Activated B cell treated with CpG ODN at 0.5 μM for 24 hours (primary cell): ENCODE measurements around the gene DGCR2. TPM values are rescaled to one million over a fixed set of nuclear protein-coding genes. Genes with fewer than 3 reads are reported as not detected.

ENCODE experiments used
- ATAC-seq: fragments of 200-7000 bp; cut with Tn5 transposase; one replicate; pipeline ENCODE4 v1.10.0; 2021; ENCODE audit warnings: low read depth, mild to moderate bottlenecking, moderate library complexity
- CTCF ChIA-PET: fragments of 350-600 bp; sonication (Branson Sonifier 250); formaldehyde crosslinking; loops from one replicate; lab custom pipeline; 2021; ENCODE audit warnings: antibody characterized with exemption; lab: Charles Lee
- POLR2A ChIA-PET: fragments of 350-600 bp; sonication (Branson Sonifier 250); formaldehyde crosslinking; loops from one replicate; lab custom pipeline; 2021; ENCODE audit warnings: antibody characterized with exemption; lab: Charles Lee
- DNase-seq: peaks from one replicate; pipeline ENCODE4 v3.0.0; 2022
- H3K27ac Mint-ChIP-seq: one replicate; pipeline ENCODE4 v1.8.0; 2020; ENCODE audit warnings: mixed read lengths
- H3K27me3 Mint-ChIP-seq: one replicate; pipeline ENCODE4 v1.8.0; 2021; ENCODE audit warnings: mixed read lengths
- H3K36me3 Mint-ChIP-seq: one replicate; pipeline ENCODE4 v1.8.0; 2021; ENCODE audit warnings: low read depth, mixed read lengths
- H3K4me1 Mint-ChIP-seq: one replicate; pipeline ENCODE4 v1.8.0; 2021; ENCODE audit warnings: mixed read lengths
- H3K4me3 Mint-ChIP-seq: one replicate; pipeline ENCODE4 v1.8.0; 2020; ENCODE audit warnings: mild to moderate bottlenecking, mixed read lengths
- H3K9me3 Mint-ChIP-seq: one replicate; pipeline ENCODE4 v1.8.0; 2020; ENCODE audit warnings: mixed read lengths
- intact Hi-C: fragments of 100-400 bp; cut with micrococcal nuclease; formaldehyde crosslinking; loops from one replicate; pipeline ENCODE4 v1.15.1; 2024
- total RNA-seq: library from RNA; stranded (reverse); gene quantifications from 2 replicates; pipeline ENCODE4 v1.2.3, GENCODE V29; 2022
- TF ChIP-seq, protein P1 (sequence below): fragments of 200-600 bp; IDR thresholded peaks from one replicate; pipeline ENCODE4 v1.8.0; 2022; ENCODE audit warnings: antibody characterized with exemption, mild to moderate bottlenecking

The DGCR2 gene
- total RNA-seq, 1 donor from 2014 or later = 33.2 TPM

GRCh38 chr22:19143212-19143611 is 21.0 kb upstream of the DGCR2 start:
- peaks cover 11% of the 10 kb centered on the region for H3K27me3 Mint-ChIP-seq
- DNase-seq (no peak), ATAC-seq (no peak)
- H3K27ac Mint-ChIP-seq = no peak overlapping the region
- ChIA-PET CTCF (interaction anchor here (1.4 to 5.0 kb wide), 3 partner anchors 17 to 490 kb away, joined by 3 to 46 read pairs (median 14); no protein-coding TSS in a partner anchor), POLR2A (interaction anchor here (2.1 to 2.2 kb wide), 2 partner anchors 21 to 336 kb away, joined by 17 to 23 read pairs; partner anchors contain the start of genes CDC45, DGCR2 and UFD1)
- no peaks in the 10 kb centered on the region for H3K9me3 Mint-ChIP-seq
- TF ChIP-seq, protein P1, sequence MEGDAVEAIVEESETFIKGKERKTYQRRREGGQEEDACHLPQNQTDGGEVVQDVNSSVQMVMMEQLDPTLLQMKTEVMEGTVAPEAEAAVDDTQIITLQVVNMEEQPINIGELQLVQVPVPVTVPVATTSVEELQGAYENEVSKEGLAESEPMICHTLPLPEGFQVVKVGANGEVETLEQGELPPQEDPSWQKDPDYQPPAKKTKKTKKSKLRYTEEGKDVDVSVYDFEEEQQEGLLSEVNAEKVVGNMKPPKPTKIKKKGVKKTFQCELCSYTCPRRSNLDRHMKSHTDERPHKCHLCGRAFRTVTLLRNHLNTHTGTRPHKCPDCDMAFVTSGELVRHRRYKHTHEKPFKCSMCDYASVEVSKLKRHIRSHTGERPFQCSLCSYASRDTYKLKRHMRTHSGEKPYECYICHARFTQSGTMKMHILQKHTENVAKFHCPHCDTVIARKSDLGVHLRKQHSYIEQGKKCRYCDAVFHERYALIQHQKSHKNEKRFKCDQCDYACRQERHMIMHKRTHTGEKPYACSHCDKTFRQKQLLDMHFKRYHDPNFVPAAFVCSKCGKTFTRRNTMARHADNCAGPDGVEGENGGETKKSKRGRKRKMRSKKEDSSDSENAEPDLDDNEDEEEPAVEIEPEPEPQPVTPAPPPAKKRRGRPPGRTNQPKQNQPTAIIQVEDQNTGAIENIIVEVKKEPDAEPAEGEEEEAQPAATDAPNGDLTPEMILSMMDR = no peak
- intact Hi-C loops = loop anchor here (10.0 kb wide), 1 partner anchor 152 kb away; the partner anchor contains the start of gene CLTCL1
- H3K36me3 Mint-ChIP-seq = peaks cover 50% of the 10 kb centered on the region
- H3K4me3 Mint-ChIP-seq = peak overlapping the region; percentile 100
- H3K4me1 Mint-ChIP-seq = peaks cover 20% of the 10 kb centered on the region

DNA sequence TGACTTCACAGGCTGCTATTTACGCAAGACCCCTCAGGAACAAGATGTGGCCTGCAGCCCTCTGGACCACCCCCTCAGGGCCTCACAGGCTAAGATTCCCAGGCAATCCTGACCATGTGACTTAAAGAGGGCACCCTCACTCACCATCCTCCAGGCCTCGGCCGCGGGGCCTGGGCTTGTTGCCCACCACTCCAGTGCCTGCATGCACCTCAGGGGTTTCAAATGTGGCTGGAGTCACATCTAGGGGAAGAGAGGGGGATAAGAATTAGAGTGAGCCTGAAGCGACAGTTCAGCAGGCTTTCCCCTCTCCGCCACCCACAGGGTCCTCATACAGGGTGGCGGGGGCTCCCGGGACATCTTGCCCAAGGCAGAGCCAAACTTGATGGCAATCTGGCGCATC is 20.2 kb upstream of the DGCR2 start:
- H3K9me3 Mint-ChIP-seq = no peaks in the 10 kb centered on the region
- H3K4me1 Mint-ChIP-seq = peaks cover 20% of the 10 kb centered on the region
- intact Hi-C loops = loop anchor here (10.0 kb wide), 1 partner anchor 152 kb away; the partner anchor contains the start of gene CLTCL1
- no peak overlapping the region for H3K27ac Mint-ChIP-seq
- TF ChIP-seq, protein P1 = no peak
- H3K36me3 Mint-ChIP-seq = peaks cover 55% of the 10 kb centered on the region
- peaks cover 5% of the 10 kb centered on the region for H3K27me3 Mint-ChIP-seq
- ATAC-seq = no peak
- no peak for DNase-seq
- H3K4me3 Mint-ChIP-seq = peak overlapping the region; percentile 38
- ChIA-PET POLR2A (no interaction called here), CTCF (no interaction called here)

DNA sequence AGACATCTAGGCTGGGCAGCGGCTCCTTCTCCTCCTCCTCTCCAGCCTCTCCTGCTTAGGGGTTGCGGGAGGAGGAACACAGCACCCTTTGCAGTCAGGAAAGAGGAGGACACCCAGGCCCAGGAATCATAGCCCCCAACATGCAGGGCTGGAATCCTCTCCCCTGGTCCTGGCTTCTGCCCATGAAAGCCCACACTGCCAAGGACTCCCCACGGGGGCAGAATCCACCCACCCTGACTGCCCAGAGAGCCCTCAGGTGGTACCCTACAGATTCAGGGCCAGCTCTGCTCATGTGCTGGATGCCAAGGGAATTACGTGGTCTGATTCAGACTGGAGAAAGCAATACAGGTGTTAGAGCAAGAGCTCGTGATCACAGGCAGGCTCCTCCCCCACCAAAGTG is 17.8 kb upstream of the DGCR2 start:
- POLR2A ChIA-PET = no interaction called here

DNA sequence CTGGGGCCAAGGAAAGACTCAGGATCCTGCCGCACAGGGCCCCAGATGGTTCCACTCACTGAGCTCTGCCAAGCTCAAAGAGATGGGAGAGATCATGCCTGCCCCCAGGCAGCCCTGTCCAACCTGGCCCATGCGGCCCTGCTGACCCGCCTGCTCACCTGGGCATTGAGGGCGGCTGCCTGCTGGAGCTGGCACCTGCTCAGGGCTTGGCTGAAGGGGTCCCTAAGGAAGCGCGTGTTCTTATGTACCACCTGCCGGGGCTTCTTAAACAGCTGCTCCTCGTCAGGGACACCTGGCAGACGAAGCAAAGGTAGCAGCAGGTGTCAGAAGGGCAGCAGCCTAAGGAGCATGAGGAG is 16.8 kb upstream of the DGCR2 start:
- intact Hi-C loops = no loop called here
- ChIA-PET CTCF (interaction anchor here (0.6 kb wide), 1 partner anchor 581 kb away, joined by 3 read pairs; no protein-coding TSS in a partner anchor), POLR2A (no interaction called here)
- TF ChIP-seq, protein P1 = no peak
- H3K9me3 Mint-ChIP-seq = no peaks in the 10 kb centered on the region
- H3K27ac Mint-ChIP-seq = no peak overlapping the region
- H3K36me3 Mint-ChIP-seq = peaks cover 80% of the 10 kb centered on the region
- H3K4me1 Mint-ChIP-seq = peaks cover 11% of the 10 kb centered on the region
- no peak for DNase-seq
- no peak overlapping the region for H3K4me3 Mint-ChIP-seq
- ATAC-seq = no peak
- no peaks in the 10 kb centered on the region for H3K27me3 Mint-ChIP-seq

More for the DNA sequence above, 17.8 kb upstream of the DGCR2 start:
- no peak for DNase-seq
- peaks cover 20% of the 10 kb centered on the region for H3K4me1 Mint-ChIP-seq
- TF ChIP-seq, protein P1 = no peak
- H3K27me3 Mint-ChIP-seq = peaks cover 2% of the 10 kb centered on the region
- H3K9me3 Mint-ChIP-seq = no peaks in the 10 kb centered on the region
- no peak for ATAC-seq
- no peak overlapping the region for H3K27ac Mint-ChIP-seq
- CTCF ChIA-PET = no interaction called here
- intact Hi-C loops = loop anchor here (10.0 kb wide), 1 partner anchor 155 kb away; the partner anchor contains the start of gene CLTCL1
- peaks cover 76% of the 10 kb centered on the region for H3K36me3 Mint-ChIP-seq
- no peak overlapping the region for H3K4me3 Mint-ChIP-seq

DNA sequence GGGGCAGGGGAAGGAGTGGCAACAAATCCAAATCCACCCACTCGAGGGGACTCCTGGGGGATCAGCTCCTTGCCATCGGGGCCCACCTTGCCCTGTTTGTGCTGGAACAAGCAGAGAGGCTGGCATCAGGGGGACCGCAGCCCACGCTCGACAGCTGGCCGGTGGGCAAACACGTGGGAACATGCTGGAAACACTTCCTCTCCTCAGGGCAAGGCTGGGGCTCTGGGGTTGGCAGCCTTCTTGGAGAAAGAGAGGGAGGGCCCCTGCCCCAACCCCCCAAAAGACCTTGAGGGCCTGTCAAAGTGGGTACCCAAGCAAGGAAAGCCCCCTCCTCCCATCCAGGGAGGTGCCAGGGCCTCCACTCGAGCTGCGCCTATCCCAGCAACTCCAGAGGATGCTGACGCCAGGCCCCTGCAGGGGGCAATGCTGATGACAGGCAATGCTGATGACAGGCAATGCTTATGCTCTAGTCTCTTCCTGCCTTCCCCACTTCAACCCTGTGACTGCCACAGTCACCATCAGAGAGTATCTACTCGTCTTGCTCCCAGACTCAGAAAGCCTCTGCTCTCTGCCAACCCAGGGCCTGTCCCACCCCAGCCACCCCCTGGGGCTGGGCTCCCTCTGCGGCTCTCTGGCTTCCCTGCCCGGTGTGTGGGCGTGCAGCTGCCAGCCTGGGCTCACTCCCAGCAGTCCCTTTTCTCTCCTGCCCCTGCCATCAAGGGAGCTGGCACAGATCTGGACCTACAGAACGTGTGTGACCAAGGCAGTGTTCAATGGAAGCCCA is 16.2 kb upstream of the DGCR2 start:
- ChIA-PET CTCF (no interaction called here), POLR2A (no interaction called here)
- Mint-ChIP-seq H3K4me1 (peaks cover 6% of the 10 kb centered on the region), H3K9me3 (no peaks in the 10 kb centered on the region), H3K27me3 (no peaks in the 10 kb centered on the region), H3K36me3 (peaks cover 82% of the 10 kb centered on the region), H3K27ac (no peak overlapping the region), H3K4me3 (no peak overlapping the region)
- DNase-seq (no peak), ATAC-seq (no peak)
- TF ChIP-seq, protein P1 = no peak
- intact Hi-C loops = no loop called here
